ENCODE results near the gene MGST2.

MGST2 gene

DNA sequence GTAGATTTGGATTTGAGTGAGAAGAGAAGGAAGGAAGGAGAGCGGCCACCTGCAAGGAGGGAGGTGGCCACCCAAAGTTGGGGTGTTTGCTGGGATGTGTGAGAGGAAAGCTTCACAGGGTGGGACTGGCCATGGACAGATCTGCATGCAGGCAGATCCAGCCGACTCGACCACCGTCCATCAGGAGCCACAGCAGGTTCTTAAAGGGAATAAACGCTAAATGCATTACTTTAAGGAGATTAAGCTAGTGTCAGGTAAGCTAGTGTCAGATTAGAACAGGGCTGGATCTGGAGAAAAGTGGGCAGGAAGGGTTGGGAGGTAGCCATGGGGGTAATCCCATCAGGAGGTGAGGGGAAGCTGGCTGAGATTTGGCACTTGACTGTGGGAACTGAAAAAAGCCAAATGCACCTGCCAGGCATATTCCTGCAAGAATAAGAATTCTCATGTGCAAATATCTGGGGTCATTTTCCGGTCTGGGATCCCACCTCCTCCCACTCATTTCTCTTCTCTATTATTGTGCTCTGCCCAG is 79.6 kb downstream of the MGST2 start:
- DNase-seq: no peak

DNA sequence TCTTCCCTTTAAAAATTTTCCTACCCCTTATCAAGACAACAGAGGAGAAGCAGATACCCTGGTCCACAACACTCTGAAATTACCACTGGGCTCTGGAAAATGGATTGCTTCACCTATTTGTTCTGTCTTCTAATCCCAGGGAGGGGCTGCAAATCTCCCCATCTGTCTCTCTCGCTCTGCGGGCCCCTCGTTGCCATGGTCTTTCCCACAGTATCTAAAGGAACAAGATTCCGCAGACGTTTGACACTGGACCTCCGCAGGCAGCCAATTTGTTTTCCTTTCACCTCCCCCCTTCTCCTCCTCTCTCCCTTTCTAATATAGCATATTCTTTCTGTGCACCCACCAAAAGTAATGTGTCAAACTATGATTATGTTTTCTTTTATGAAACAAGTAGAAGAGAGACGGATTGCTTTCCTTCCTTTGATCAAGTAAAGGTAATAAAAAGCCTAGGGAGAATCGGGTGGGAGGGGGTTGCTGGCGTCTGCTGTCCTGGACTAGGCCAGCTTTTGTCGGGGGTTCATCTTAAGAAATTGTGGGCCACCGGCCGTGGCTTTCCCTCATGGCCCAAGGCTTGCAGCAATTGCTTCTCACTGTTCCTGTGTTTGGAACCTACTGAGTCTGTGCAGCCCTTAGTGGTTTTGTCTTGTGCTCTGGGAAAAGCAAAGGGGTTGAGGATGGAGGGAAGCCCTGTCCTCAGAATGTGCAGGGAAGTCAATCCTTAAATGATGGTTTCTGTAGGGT is 81.0 kb downstream of the MGST2 start:
- DNase-seq: no peak

GRCh38 chr4:139749338-139749737 is 83.7 kb downstream of the MGST2 start:
- DNase-seq: no peak

DNA sequence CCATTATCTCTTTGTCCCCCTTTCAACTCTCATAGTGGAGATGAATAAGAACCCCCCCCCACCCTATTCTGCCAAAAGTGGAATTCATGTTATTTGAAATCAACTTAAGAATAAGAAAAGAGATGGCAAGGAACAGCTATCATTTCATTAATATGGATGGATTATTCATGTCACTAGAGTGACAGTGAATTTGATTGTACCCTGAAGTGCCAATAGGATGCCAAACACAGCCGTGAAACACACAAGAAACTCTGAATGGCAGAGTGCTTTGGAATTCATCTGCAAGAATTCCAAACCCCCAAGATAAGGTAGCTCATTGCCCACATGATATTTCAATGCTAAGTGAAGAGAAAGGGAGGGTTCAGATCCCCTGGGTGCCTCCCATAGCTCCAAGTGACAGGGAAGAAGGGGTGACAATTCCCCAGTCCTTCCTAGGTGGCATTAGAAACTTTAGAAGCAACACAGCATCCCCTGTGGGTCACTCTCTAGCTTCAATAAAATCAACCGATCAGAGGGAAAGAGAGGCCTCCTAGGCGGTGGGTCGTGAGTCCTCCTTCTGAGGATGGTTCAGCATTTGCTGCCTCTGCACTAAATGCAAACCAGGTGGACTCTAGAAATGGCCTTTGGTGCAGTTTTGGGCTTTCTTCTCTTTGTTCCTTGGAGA is 84.3 kb downstream of the MGST2 start:
- no peak for DNase-seq

DNA sequence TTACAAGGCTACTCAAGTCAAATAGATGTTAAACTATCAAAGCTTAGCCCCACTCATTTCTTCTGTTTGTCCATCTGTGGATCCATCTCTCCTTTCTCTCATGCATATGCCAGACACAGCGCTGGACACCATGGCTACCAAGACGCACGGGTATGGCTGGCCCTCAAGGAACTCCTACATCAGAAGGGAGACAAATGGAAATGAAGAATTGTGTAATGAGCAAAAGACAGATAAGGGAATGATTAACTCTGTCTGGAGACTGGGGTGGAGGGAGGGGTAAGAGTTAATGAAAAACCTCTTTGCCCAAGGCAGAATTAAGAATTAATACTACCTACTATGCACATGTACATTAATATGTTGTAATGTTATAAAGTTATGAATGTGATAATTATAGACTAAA is 88.1 kb downstream of the MGST2 start:
- no peak for DNase-seq
